Endothelial cell of umbilical vein (primary cell): ENCODE data around the gene EMCN.

ENCODE experiments used
- EZH2 ChIP-seq: IDR thresholded peaks from 2 replicates; pipeline ENCODE4 v1.6.1; 2012; ENCODE audit warnings: borderline replicate concordance, low read depth, mild to moderate bottlenecking, moderate library complexity, low read length, inconsistent platforms; ENCODE audit not compliant: severe bottlenecking
- FOS ChIP-seq: IDR thresholded peaks from 2 replicates; pipeline ENCODE4 v1.6.1; 2011; ENCODE audit warnings: mild to moderate bottlenecking, low read length, moderate library complexity, borderline replicate concordance; ENCODE audit not compliant: insufficient read depth
- GATA2 ChIP-seq: IDR thresholded peaks from 2 replicates; pipeline ENCODE4 v1.7.0; 2011; ENCODE audit warnings: low read depth, mild to moderate bottlenecking, moderate library complexity, mixed read lengths, low read length; ENCODE audit not compliant: insufficient read length, insufficient read depth
- JUN ChIP-seq: IDR thresholded peaks from 2 replicates; pipeline ENCODE4 v1.6.1; 2011; ENCODE audit warnings: borderline replicate concordance, low read depth; ENCODE audit not compliant: insufficient read length, insufficient read depth
- MYC ChIP-seq: IDR thresholded peaks from one replicate; pipeline ENCODE4 v1.6.1; 2011; ENCODE audit warnings: mild to moderate bottlenecking, low read depth, low read length
- POLR2A ChIP-seq: IDR thresholded peaks from 2 replicates; pipeline ENCODE4 v1.6.1; 2012; ENCODE audit warnings: low read depth, mild to moderate bottlenecking, control low read depth, low read length
- POLR2AphosphoS5 ChIP-seq: IDR thresholded peaks from 2 replicates; pipeline ENCODE4 v1.6.1; 2012; ENCODE audit warnings: low read depth, mild to moderate bottlenecking, control low read depth, low read length, moderate library complexity; ENCODE audit not compliant: insufficient read depth
- TF ChIP-seq, protein P1 (sequence below), 2 donors: IDR thresholded peaks; 1 replicate in 1 of 2; 2 replicates in 1 of 2; pipeline ENCODE4 v1.5.1; 2011; ENCODE audit warnings: low read length in 2 of 2, mild to moderate bottlenecking in 2 of 2, moderate library complexity in 2 of 2, control low read depth in 1 of 2, inconsistent platforms in 1 of 2, low read depth in 1 of 2; ENCODE audit not compliant: insufficient read depth in 1 of 2; ENCODE audit errors: extremely low read depth in 1 of 2
- TF ChIP-seq, protein P2 (sequence below): IDR thresholded peaks from 2 replicates; pipeline ENCODE4 v1.6.1; 2011; ENCODE audit not compliant: insufficient read depth, insufficient read length

DNA sequence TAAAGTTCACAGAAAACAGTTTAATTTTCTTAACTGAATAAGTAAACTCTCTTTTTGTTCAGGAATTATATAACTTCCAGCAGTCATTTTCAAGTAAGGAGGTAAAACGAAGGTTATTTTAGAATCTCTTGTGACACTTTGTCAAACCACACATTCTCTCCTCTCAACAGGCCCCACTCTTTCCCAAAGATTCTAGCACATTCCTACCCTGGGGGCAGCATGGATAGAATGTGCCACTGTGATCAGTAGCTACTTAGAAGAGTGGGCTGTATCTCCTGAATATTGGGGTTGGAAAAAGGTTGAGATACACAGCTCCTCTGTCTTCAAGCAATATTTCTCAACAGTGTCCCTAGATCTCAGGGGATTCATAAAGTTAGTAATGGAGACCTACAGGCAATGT lies 157.6 kb downstream of the EMCN start:
- TF ChIP-seq, protein P1, sequence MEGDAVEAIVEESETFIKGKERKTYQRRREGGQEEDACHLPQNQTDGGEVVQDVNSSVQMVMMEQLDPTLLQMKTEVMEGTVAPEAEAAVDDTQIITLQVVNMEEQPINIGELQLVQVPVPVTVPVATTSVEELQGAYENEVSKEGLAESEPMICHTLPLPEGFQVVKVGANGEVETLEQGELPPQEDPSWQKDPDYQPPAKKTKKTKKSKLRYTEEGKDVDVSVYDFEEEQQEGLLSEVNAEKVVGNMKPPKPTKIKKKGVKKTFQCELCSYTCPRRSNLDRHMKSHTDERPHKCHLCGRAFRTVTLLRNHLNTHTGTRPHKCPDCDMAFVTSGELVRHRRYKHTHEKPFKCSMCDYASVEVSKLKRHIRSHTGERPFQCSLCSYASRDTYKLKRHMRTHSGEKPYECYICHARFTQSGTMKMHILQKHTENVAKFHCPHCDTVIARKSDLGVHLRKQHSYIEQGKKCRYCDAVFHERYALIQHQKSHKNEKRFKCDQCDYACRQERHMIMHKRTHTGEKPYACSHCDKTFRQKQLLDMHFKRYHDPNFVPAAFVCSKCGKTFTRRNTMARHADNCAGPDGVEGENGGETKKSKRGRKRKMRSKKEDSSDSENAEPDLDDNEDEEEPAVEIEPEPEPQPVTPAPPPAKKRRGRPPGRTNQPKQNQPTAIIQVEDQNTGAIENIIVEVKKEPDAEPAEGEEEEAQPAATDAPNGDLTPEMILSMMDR (IDR thresholded peaks at IDR 0.05; ENCODE audit: extremely low read depth in 1 of 2, insufficient read depth in 1 of 2, low read depth in 1 of 2, low read length in 2 of 2) = no peak
- TF ChIP-seq GATA2 (no peak), EZH2 (no peak), POLR2A (no peak), MYC (no peak), POLR2AphosphoS5 (no peak), JUN (no peak), FOS (no peak)
- TF ChIP-seq, protein P2, sequence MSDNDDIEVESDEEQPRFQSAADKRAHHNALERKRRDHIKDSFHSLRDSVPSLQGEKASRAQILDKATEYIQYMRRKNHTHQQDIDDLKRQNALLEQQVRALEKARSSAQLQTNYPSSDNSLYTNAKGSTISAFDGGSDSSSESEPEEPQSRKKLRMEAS = no peak
